ENCODE results near the gene SLCO4A1. TPM values are rescaled to one million over a fixed set of nuclear protein-coding genes. Genes with fewer than 3 reads are reported as not detected.

Gene SLCO4A1
- total RNA-seq, 1 donor from 2014 or later = 1.4 TPM

GRCh38 chr20:62693524-62693922, 51.2 kb downstream of the SLCO4A1 start:
- H3K4me3 Mint-ChIP-seq (ENCODE audit: unreplicated experiment) = no peak overlapping the region
- DNase-seq (ENCODE audit: low spot score) = no peak
- H3K27me3 Mint-ChIP-seq (ENCODE audit: unreplicated experiment) = peaks cover 8% of the 10 kb centered on the region
- no peaks in the 10 kb centered on the region for H3K9me3 Mint-ChIP-seq (ENCODE audit: unreplicated experiment)
- peaks cover 6% of the 10 kb centered on the region for H3K4me1 Mint-ChIP-seq (ENCODE audit: unreplicated experiment)
- TF ChIP-seq CTCF (IDR thresholded peaks at IDR 0.05; ENCODE audit: unreplicated experiment) = no peak
- no peaks in the 10 kb centered on the region for H3K36me3 Mint-ChIP-seq (ENCODE audit: low read depth, unreplicated experiment)
- no peak overlapping the region for H3K27ac Mint-ChIP-seq (ENCODE audit: unreplicated experiment)

- H3K27me3 Mint-ChIP-seq (ENCODE audit: unreplicated experiment) = peaks cover 7% of the 10 kb centered on the region
Measured at GRCh38 chr20:62694106-62694505, 51.8 kb downstream of the SLCO4A1 start.

GRCh38 chr20:62694868-62695267, 52.6 kb downstream of the SLCO4A1 start:
- peaks cover 5% of the 10 kb centered on the region for H3K27me3 Mint-ChIP-seq (ENCODE audit: unreplicated experiment)
- no peak for TF ChIP-seq CTCF (IDR thresholded peaks at IDR 0.05; ENCODE audit: unreplicated experiment)
- H3K4me3 Mint-ChIP-seq (ENCODE audit: unreplicated experiment) = no peak overlapping the region
- no peaks in the 10 kb centered on the region for H3K36me3 Mint-ChIP-seq (ENCODE audit: low read depth, unreplicated experiment)
- H3K9me3 Mint-ChIP-seq (ENCODE audit: unreplicated experiment) = no peaks in the 10 kb centered on the region
- no peak overlapping the region for H3K27ac Mint-ChIP-seq (ENCODE audit: unreplicated experiment)
- no peak for DNase-seq (ENCODE audit: low spot score)
- H3K4me1 Mint-ChIP-seq (ENCODE audit: unreplicated experiment) = peaks cover 5% of the 10 kb centered on the region

More at GRCh38 chr20:62694106-62694505, 51.8 kb downstream of the SLCO4A1 start:
- DNase-seq (ENCODE audit: low spot score) = no peak
- TF ChIP-seq CTCF (IDR thresholded peaks at IDR 0.05; ENCODE audit: unreplicated experiment) = no peak
- H3K27ac Mint-ChIP-seq (ENCODE audit: unreplicated experiment) = no peak overlapping the region
- H3K4me3 Mint-ChIP-seq (ENCODE audit: unreplicated experiment) = no peak overlapping the region
- H3K36me3 Mint-ChIP-seq (ENCODE audit: low read depth, unreplicated experiment) = no peaks in the 10 kb centered on the region
- H3K4me1 Mint-ChIP-seq (ENCODE audit: unreplicated experiment) = peaks cover 5% of the 10 kb centered on the region
- H3K9me3 Mint-ChIP-seq (ENCODE audit: unreplicated experiment) = no peaks in the 10 kb centered on the region

- no peaks in the 10 kb centered on the region for H3K9me3 Mint-ChIP-seq (ENCODE audit: unreplicated experiment)
- no peaks in the 10 kb centered on the region for H3K36me3 Mint-ChIP-seq (ENCODE audit: low read depth, unreplicated experiment)
- peaks cover 4% of the 10 kb centered on the region for H3K27me3 Mint-ChIP-seq (ENCODE audit: unreplicated experiment)
- no peak for TF ChIP-seq CTCF (IDR thresholded peaks at IDR 0.05; ENCODE audit: unreplicated experiment)
- no peak for DNase-seq (ENCODE audit: low spot score)
- H3K27ac Mint-ChIP-seq (ENCODE audit: unreplicated experiment) = no peak overlapping the region
- H3K4me3 Mint-ChIP-seq (ENCODE audit: unreplicated experiment) = peak overlapping the region; percentile 40
- H3K4me1 Mint-ChIP-seq (ENCODE audit: unreplicated experiment) = peaks cover 5% of the 10 kb centered on the region
Measured at GRCh38 chr20:62695448-62696414, 53.4 kb downstream of the SLCO4A1 start.

GRCh38 chr20:62696434-62696957, 54.2 kb downstream of the SLCO4A1 start:
- H3K27me3 Mint-ChIP-seq (ENCODE audit: unreplicated experiment) = peaks cover 5% of the 10 kb centered on the region
- no peak overlapping the region for H3K27ac Mint-ChIP-seq (ENCODE audit: unreplicated experiment)
- H3K36me3 Mint-ChIP-seq (ENCODE audit: low read depth, unreplicated experiment) = no peaks in the 10 kb centered on the region
- H3K9me3 Mint-ChIP-seq (ENCODE audit: unreplicated experiment) = no peaks in the 10 kb centered on the region
- peaks cover 5% of the 10 kb centered on the region for H3K4me1 Mint-ChIP-seq (ENCODE audit: unreplicated experiment)
- no peak overlapping the region for H3K4me3 Mint-ChIP-seq (ENCODE audit: unreplicated experiment)
- no peak for DNase-seq (ENCODE audit: low spot score)
- no peak for TF ChIP-seq CTCF (IDR thresholded peaks at IDR 0.05; ENCODE audit: unreplicated experiment)

All from endothelial cell (in vitro differentiated cells).